Progenitor cell of endocrine pancreas (in vitro differentiated cells): ENCODE results near the gene BCAT1. TPM values are rescaled to one million over a fixed set of nuclear protein-coding genes. Genes with fewer than 3 reads are reported as not detected.
A peak's percentile ranks its signal among the peaks of the same experiment; 100 is the strongest.

Experiments used
- DNase-seq: peaks from one replicate; pipeline ENCODE4 v3.0.0; 2021; ENCODE audit warnings: low spot score; ENCODE audit not compliant: unreplicated experiment
- H3K27ac Mint-ChIP-seq: 2 replicates; pipeline ENCODE4 v1.8.0; 2021; ENCODE audit warnings: mild to moderate bottlenecking, moderate library complexity, mixed read lengths
- H3K27me3 Mint-ChIP-seq: 2 replicates; pipeline ENCODE4 v1.8.0; 2021; ENCODE audit warnings: mixed read lengths
- H3K36me3 Mint-ChIP-seq: 2 replicates; pipeline ENCODE4 v1.8.0; 2022; ENCODE audit warnings: mixed read lengths; ENCODE audit not compliant: insufficient read depth
- H3K4me1 Mint-ChIP-seq: 2 replicates; pipeline ENCODE4 v1.8.0; 2021; ENCODE audit warnings: low read depth, mixed read lengths
- H3K4me3 Mint-ChIP-seq: 2 replicates; pipeline ENCODE4 v1.8.0; 2021; ENCODE audit warnings: low read depth, mild to moderate bottlenecking, moderate library complexity, mixed read lengths
- H3K9me3 Mint-ChIP-seq: 2 replicates; pipeline ENCODE4 v1.8.0; 2021; ENCODE audit warnings: low read depth, mixed read lengths
- total RNA-seq: library from RNA; stranded (reverse); gene quantifications from 2 replicates; pipeline ENCODE4 v1.2.1, GENCODE V29; 2021
- TF ChIP-seq, protein P1 (sequence below): fragments of 200-600 bp; sonication (generic); IDR thresholded peaks from one replicate; pipeline ENCODE4 v1.5.0; 2021; ENCODE audit warnings: antibody characterized with exemption, mild to moderate bottlenecking; ENCODE audit not compliant: unreplicated experiment

Gene BCAT1
- total RNA-seq, 1 donor from 2014 or later: 52.9 TPM

DNA sequence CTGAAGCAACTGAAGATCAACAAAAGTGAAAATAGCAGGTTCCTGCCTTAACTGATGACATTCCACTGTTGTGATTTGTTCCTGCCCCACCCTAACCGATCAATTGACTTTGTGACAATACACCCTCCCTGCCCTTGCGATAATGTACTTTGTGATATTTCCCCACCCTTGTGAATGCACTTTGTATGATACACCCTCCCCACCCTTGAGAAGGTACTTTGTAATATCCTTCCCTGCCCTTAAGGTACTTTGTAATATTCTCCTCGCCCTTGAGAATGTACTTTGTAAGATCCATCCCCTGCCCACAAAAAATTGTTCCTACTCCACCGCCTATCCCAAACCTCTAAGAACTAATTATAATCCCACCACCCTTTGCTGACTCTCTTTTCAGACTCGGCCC lies 41.4 kb downstream of the BCAT1 start:
- Mint-ChIP-seq H3K4me1 (peaks cover 10% of the 10 kb centered on the region), H3K9me3 (no peaks in the 10 kb centered on the region), H3K4me3 (no peak overlapping the region), H3K36me3 (no peaks in the 10 kb centered on the region), H3K27ac (no peak overlapping the region), H3K27me3 (no peaks in the 10 kb centered on the region)
- DNase-seq: no peak
- TF ChIP-seq, protein P1, sequence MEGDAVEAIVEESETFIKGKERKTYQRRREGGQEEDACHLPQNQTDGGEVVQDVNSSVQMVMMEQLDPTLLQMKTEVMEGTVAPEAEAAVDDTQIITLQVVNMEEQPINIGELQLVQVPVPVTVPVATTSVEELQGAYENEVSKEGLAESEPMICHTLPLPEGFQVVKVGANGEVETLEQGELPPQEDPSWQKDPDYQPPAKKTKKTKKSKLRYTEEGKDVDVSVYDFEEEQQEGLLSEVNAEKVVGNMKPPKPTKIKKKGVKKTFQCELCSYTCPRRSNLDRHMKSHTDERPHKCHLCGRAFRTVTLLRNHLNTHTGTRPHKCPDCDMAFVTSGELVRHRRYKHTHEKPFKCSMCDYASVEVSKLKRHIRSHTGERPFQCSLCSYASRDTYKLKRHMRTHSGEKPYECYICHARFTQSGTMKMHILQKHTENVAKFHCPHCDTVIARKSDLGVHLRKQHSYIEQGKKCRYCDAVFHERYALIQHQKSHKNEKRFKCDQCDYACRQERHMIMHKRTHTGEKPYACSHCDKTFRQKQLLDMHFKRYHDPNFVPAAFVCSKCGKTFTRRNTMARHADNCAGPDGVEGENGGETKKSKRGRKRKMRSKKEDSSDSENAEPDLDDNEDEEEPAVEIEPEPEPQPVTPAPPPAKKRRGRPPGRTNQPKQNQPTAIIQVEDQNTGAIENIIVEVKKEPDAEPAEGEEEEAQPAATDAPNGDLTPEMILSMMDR: no peak

GRCh38 chr12:24906141-24906540 lies 42.8 kb downstream of the BCAT1 start:
- Mint-ChIP-seq H3K27me3 (no peaks in the 10 kb centered on the region), H3K4me1 (peaks cover 9% of the 10 kb centered on the region), H3K27ac (no peak overlapping the region), H3K4me3 (no peak overlapping the region), H3K9me3 (no peaks in the 10 kb centered on the region), H3K36me3 (no peaks in the 10 kb centered on the region)
- TF ChIP-seq, protein P1: no peak
- no peak for DNase-seq

DNA sequence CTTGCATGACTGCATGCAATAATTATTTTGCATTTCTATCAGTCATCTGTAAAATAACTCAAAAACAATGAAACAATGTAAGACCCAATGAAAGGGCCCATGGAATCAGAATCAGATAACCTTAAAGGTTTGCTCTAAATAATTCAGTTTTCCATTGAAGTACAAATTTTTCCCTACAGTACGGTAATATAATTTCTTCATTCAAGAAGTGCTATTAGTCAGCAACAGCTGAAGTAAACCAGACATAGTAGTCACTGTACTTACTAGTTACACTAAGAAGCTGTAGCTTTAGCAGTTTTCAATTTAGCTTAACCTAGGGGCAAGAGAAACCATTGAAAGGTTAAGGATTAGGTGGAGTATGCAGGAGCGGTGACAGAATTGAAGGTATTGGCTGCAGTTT lies 43.5 kb downstream of the BCAT1 start:
- H3K27me3 Mint-ChIP-seq: peaks cover under 1% of the 10 kb centered on the region
- TF ChIP-seq, protein P1: no peak
- H3K27ac Mint-ChIP-seq: no peak overlapping the region

GRCh38 chr12:24904871-24905270 lies 44.0 kb downstream of the BCAT1 start:
- TF ChIP-seq, protein P1: no peak

More for the DNA sequence above, 43.5 kb downstream of the BCAT1 start:
- Mint-ChIP-seq H3K9me3 (no peaks in the 10 kb centered on the region), H3K4me3 (no peak overlapping the region), H3K4me1 (peaks cover 8% of the 10 kb centered on the region), H3K36me3 (no peaks in the 10 kb centered on the region)
- DNase-seq: no peak

GRCh38 chr12:24903329-24904088 lies 45.4 kb downstream of the BCAT1 start:
- TF ChIP-seq, protein P1: no peak
- no peak for DNase-seq
- H3K4me1 Mint-ChIP-seq: peaks cover 8% of the 10 kb centered on the region
- peak overlapping the region; percentile 76 for H3K4me3 Mint-ChIP-seq
- no peak overlapping the region for H3K27ac Mint-ChIP-seq
- H3K27me3 Mint-ChIP-seq: peaks cover 14% of the 10 kb centered on the region
- peaks cover 6% of the 10 kb centered on the region for H3K36me3 Mint-ChIP-seq
- peaks cover 4% of the 10 kb centered on the region for H3K9me3 Mint-ChIP-seq

More at GRCh38 chr12:24904871-24905270, 44.0 kb downstream of the BCAT1 start:
- no peaks in the 10 kb centered on the region for H3K9me3 Mint-ChIP-seq
- no peak overlapping the region for H3K27ac Mint-ChIP-seq
- no peak overlapping the region for H3K4me3 Mint-ChIP-seq
- H3K27me3 Mint-ChIP-seq: peaks cover 3% of the 10 kb centered on the region
- no peak for DNase-seq
- H3K36me3 Mint-ChIP-seq: no peaks in the 10 kb centered on the region
- peaks cover 8% of the 10 kb centered on the region for H3K4me1 Mint-ChIP-seq
